Measurements from ENCODE around the gene SESN1. TPM values are rescaled to one million over a fixed set of nuclear protein-coding genes. Genes with fewer than 3 reads are reported as not detected.
A peak's percentile ranks its signal among the peaks of the same experiment; 100 is the strongest.

Gene SESN1
- total and polyA plus RNA-seq, 5 donors from 2014 or later, result 15.8 to 59.6 (median 50.0) TPM

GRCh38 chr6:108946695-108947094, 148.0 kb downstream of the SESN1 start:
- Mint-ChIP-seq H3K36me3 (no peaks in the 10 kb centered on the region), H3K4me3 (peak overlapping the region in 1 of 4 donors; percentile 30), H3K4me1 (peaks cover 12 to 50% (median 26%) of the 10 kb centered on the region in 4 donors), H3K9me3 (peaks cover 0 to 1% (median 0%) of the 10 kb centered on the region in 7 donors), H3K27me3 (no peaks in the 10 kb centered on the region), H3K27ac (peak overlapping the region in 2 of 3 donors; percentile 0 to 67)
- H3K4me1 ChIP-seq (ENCODE audit: control insufficient read depth, insufficient read depth, low read length, poor library complexity, severe bottlenecking), result peaks cover 28% of the 10 kb centered on the region
- H3K36me3 ChIP-seq (ENCODE audit: control insufficient read depth, insufficient read depth, low read length), result no peaks in the 10 kb centered on the region
- no peak for ATAC-seq (ENCODE audit: low read depth in 2 of 2)
- DNase-seq, result no peak
- no peaks in the 10 kb centered on the region for H3K9me3 ChIP-seq (ENCODE audit: control insufficient read depth in 2 of 2, low read length in 2 of 2)
- no peak overlapping the region for H3K4me3 ChIP-seq (ENCODE audit: low read depth, low read length)
- no peak overlapping the region for H3K27ac ChIP-seq (ENCODE audit: insufficient read depth, low read length, poor library complexity, severe bottlenecking)
- H3K27me3 ChIP-seq (ENCODE audit: control insufficient read depth, insufficient read depth, low read length), result no peaks in the 10 kb centered on the region

DNA sequence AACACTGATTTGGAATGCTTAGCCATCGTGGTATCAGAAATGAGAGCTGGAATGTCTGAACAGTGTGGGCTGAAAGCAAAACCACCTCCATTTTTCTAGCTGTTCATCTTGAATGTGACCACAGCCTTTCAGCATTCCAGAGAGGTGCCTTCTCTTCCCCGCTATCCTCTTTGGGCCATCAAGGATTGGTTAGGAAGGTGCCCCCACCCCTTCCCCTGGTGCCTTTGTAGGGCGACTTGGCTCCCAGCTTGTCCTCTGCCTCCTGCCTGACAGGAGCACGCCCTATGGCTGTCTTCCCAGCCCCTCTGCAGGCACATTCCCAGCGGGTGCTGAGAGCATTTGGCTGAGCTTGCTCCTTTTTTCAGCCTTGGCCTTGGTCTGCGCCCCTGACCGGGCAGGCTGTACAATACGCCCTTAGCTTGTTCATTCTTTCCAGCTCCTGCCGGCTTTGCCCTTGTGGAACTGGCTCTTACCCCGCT, 148.9 kb downstream of the SESN1 start:
- Histone ChIP-seq H3K36me3 (ENCODE audit: control insufficient read depth, insufficient read depth, low read length) (no peaks in the 10 kb centered on the region), H3K4me3 (ENCODE audit: low read depth, low read length) (no peak overlapping the region), H3K27ac (ENCODE audit: insufficient read depth, low read length, poor library complexity, severe bottlenecking) (no peak overlapping the region), H3K9me3 (ENCODE audit: control insufficient read depth in 2 of 2, low read length in 2 of 2) (no peaks in the 10 kb centered on the region), H3K27me3 (ENCODE audit: control insufficient read depth, insufficient read depth, low read length) (no peaks in the 10 kb centered on the region), H3K4me1 (ENCODE audit: control insufficient read depth, insufficient read depth, low read length, poor library complexity, severe bottlenecking) (peaks cover 34% of the 10 kb centered on the region)
- H3K4me1 Mint-ChIP-seq, result peaks cover 13 to 59% (median 28%) of the 10 kb centered on the region in 4 donors
- H3K4me3 Mint-ChIP-seq, result no peak overlapping the region
- H3K27ac Mint-ChIP-seq, result peak overlapping the region in 1 of 3 donors; percentile 77
- no peak for ATAC-seq (ENCODE audit: low read depth in 2 of 2)
- H3K9me3 Mint-ChIP-seq, result peaks cover 0 to 1% (median 0%) of the 10 kb centered on the region in 7 donors
- DNase-seq, result no peak
- no peaks in the 10 kb centered on the region for H3K27me3 Mint-ChIP-seq
- H3K36me3 Mint-ChIP-seq, result no peaks in the 10 kb centered on the region

DNA sequence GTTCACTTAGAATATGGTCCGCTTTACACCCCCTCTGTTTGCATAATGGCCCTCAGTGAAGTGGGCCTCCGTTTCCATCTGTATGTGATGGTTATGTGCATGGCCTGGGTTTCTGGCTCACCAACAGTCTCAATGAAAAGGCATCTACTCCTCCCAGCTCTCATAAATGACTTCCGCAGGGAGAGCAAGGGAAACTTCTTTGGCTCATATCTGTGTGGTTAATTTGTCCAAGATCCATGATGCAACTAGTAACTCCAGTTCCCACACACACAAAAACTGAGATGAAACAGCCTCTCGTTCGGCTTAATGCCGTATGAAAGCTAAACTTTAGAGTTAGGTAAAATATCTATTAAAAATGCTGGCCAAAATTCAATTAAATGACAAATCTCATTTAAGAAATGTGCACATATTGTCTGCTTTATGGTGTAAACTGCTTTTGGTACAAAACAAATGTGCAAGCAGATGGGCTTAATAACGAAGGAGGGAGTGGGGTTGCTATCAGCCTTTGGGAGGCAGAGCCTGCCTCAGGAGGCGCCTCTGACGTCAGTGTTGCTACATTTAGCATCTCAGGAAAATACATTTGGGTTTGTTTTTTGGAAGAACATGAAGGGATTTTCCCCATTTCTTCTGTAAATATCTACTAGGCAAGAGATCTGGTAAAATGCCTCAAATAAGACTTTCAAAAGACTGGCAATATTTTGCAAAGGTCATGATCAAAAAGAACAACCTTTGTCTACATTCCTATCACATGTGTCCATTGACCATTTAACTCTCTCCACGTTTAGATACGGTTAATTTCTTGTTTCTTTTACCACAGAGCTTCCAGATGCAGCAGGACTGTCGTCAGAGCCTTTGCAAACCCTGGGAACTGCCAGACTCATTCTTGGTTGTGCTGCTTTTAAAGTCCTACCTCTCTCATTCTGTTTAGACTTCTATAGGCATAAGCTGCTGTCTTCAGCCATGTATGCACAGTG, 149.7 kb downstream of the SESN1 start:
- Histone ChIP-seq H3K4me3 (ENCODE audit: low read depth, low read length) (no peak overlapping the region), H3K9me3 (ENCODE audit: control insufficient read depth in 2 of 2, low read length in 2 of 2) (no peaks in the 10 kb centered on the region), H3K27ac (ENCODE audit: insufficient read depth, low read length, poor library complexity, severe bottlenecking) (no peak overlapping the region), H3K27me3 (ENCODE audit: control insufficient read depth, insufficient read depth, low read length) (no peaks in the 10 kb centered on the region), H3K4me1 (ENCODE audit: control insufficient read depth, insufficient read depth, low read length, poor library complexity, severe bottlenecking) (peaks cover 34% of the 10 kb centered on the region), H3K36me3 (ENCODE audit: control insufficient read depth, insufficient read depth, low read length) (no peaks in the 10 kb centered on the region)
- Mint-ChIP-seq H3K9me3 (peaks cover 0 to 1% (median 0%) of the 10 kb centered on the region in 7 donors), H3K27me3 (no peaks in the 10 kb centered on the region), H3K4me3 (peak overlapping the region in 1 of 4 donors; percentile 7), H3K27ac (peak overlapping the region; percentile 15 to 89 (median 77)), H3K4me1 (peaks cover 12 to 62% (median 28%) of the 10 kb centered on the region in 4 donors), H3K36me3 (no peaks in the 10 kb centered on the region)
- ATAC-seq (ENCODE audit: low read depth in 2 of 2) (no peak), DNase-seq (no peak)

DNA sequence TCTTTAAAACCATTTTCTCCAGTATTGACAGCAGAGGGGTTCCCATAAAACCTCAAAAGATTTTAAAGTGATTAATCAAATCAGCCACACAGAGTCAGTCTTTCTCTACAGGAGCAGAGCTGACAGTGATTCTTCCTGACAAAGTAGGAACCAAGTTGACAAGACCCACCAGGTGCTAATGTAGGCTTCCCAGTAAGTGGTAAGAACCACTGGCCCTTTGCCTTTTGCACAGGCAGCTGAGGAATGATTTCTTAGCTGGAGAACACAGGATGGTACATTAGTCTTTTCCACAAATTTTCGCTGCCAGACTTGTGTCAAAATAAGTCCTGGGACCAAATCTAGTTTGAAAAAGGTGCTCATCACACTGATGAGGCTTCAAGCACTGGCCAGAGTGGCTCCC, 150.6 kb downstream of the SESN1 start:
- ATAC-seq (ENCODE audit: low read depth in 2 of 2), result no peak
- peaks cover 0 to 1% (median 0%) of the 10 kb centered on the region in 7 donors for H3K9me3 Mint-ChIP-seq
- Histone ChIP-seq H3K36me3 (ENCODE audit: control insufficient read depth, insufficient read depth, low read length) (no peaks in the 10 kb centered on the region), H3K9me3 (ENCODE audit: control insufficient read depth in 2 of 2, low read length in 2 of 2) (no peaks in the 10 kb centered on the region), H3K27ac (ENCODE audit: insufficient read depth, low read length, poor library complexity, severe bottlenecking) (no peak overlapping the region), H3K4me1 (ENCODE audit: control insufficient read depth, insufficient read depth, low read length, poor library complexity, severe bottlenecking) (peaks cover 34% of the 10 kb centered on the region), H3K27me3 (ENCODE audit: control insufficient read depth, insufficient read depth, low read length) (no peaks in the 10 kb centered on the region), H3K4me3 (ENCODE audit: low read depth, low read length) (no peak overlapping the region)
- no peak overlapping the region for H3K4me3 Mint-ChIP-seq
- peaks cover 4% of the 10 kb centered on the region for H3K36me3 Mint-ChIP-seq
- DNase-seq, result no peak
- H3K27ac Mint-ChIP-seq, result peak overlapping the region in 2 of 3 donors; percentile 68 to 77
- no peaks in the 10 kb centered on the region for H3K27me3 Mint-ChIP-seq
- peaks cover 17 to 68% (median 29%) of the 10 kb centered on the region in 4 donors for H3K4me1 Mint-ChIP-seq

DNA sequence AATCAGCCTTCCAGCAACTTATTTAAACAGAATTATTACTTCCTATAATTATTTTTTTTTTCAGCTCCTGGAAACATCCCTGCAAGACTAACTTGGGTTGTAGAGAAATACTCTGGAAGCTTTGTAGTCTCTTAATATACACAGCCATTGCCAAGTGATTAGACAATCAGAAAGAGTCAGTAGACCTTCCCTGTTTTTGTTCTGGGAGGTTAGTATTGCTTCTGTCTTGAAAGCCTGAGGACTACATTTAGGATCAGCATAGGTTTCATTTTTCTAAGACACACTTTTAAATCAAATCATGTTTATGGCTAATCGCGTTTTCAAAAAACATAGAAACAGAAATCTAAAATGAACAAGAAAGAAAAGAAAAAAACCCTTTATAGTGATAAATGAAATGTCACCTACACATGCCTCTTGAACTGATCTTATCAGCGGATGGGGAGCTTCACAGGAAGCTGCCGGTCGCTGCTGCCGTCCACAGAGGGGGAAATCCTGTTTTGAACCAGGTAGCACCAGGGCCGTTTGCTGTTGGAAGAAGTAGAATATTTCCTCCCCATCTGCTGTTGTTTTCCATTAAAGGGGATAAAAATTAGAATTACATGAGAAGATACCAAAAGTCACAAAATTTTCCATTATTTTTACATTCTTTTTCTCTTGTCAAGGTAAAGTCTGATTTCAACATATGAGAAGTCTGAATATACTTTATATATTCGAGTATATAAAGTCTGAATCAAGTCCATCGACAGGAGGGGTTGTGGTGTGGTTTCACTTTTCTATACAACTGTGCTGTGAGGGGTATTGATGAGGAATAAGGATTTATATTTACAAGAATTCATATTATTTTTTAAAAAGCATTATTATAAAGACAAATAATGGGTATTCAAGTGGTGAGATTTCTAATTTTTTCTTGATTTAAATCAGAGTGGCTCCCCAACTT, 151.8 kb downstream of the SESN1 start:
- peaks cover 0 to 1% (median 0%) of the 10 kb centered on the region in 7 donors for H3K9me3 Mint-ChIP-seq
- Histone ChIP-seq H3K27ac (ENCODE audit: insufficient read depth, low read length, poor library complexity, severe bottlenecking) (peak overlapping the region; percentile 70), H3K4me3 (ENCODE audit: low read depth, low read length) (peak overlapping the region; percentile 80), H3K36me3 (ENCODE audit: control insufficient read depth, insufficient read depth, low read length) (no peaks in the 10 kb centered on the region), H3K4me1 (ENCODE audit: control insufficient read depth, insufficient read depth, low read length, poor library complexity, severe bottlenecking) (peaks cover 34% of the 10 kb centered on the region), H3K27me3 (ENCODE audit: control insufficient read depth, insufficient read depth, low read length) (no peaks in the 10 kb centered on the region), H3K9me3 (ENCODE audit: control insufficient read depth in 2 of 2, low read length in 2 of 2) (no peaks in the 10 kb centered on the region)
- H3K27me3 Mint-ChIP-seq, result no peaks in the 10 kb centered on the region
- peaks cover 17 to 68% (median 29%) of the 10 kb centered on the region in 4 donors for H3K4me1 Mint-ChIP-seq
- H3K27ac Mint-ChIP-seq, result peak overlapping the region; percentile 57 to 93 (median 89)
- peaks cover 4% of the 10 kb centered on the region for H3K36me3 Mint-ChIP-seq
- ATAC-seq (ENCODE audit: low read depth in 2 of 2) (peak; percentile 95 to 97), DNase-seq (peak; percentile 54 to 88 (median 71))
- H3K4me3 Mint-ChIP-seq, result peak overlapping the region; percentile 13 to 93 (median 86)

GRCh38 chr6:108941859-108942258, 152.8 kb downstream of the SESN1 start:
- H3K4me1 ChIP-seq (ENCODE audit: control insufficient read depth, insufficient read depth, low read length, poor library complexity, severe bottlenecking), result peaks cover 34% of the 10 kb centered on the region
- no peaks in the 10 kb centered on the region for H3K9me3 ChIP-seq (ENCODE audit: control insufficient read depth in 2 of 2, low read length in 2 of 2)
- peak overlapping the region; percentile 70 for H3K27ac ChIP-seq (ENCODE audit: insufficient read depth, low read length, poor library complexity, severe bottlenecking)
- H3K27me3 ChIP-seq (ENCODE audit: control insufficient read depth, insufficient read depth, low read length), result no peaks in the 10 kb centered on the region
- DNase-seq (no peak), ATAC-seq (ENCODE audit: low read depth in 2 of 2) (no peak)
- peak overlapping the region in 2 of 3 donors; percentile 57 to 93 for H3K27ac Mint-ChIP-seq
- H3K4me3 Mint-ChIP-seq, result no peak overlapping the region
- H3K9me3 Mint-ChIP-seq, result peaks cover 0 to 1% (median 0%) of the 10 kb centered on the region in 7 donors
- H3K4me3 ChIP-seq (ENCODE audit: low read depth, low read length), result peak overlapping the region; percentile 80
- no peaks in the 10 kb centered on the region for H3K36me3 ChIP-seq (ENCODE audit: control insufficient read depth, insufficient read depth, low read length)
- peaks cover 6% of the 10 kb centered on the region for H3K36me3 Mint-ChIP-seq
- peaks cover 17 to 67% (median 26%) of the 10 kb centered on the region in 4 donors for H3K4me1 Mint-ChIP-seq
- no peaks in the 10 kb centered on the region for H3K27me3 Mint-ChIP-seq

- no peak for ATAC-seq (ENCODE audit: low read depth in 2 of 2)
- Histone ChIP-seq H3K4me1 (ENCODE audit: control insufficient read depth, insufficient read depth, low read length, poor library complexity, severe bottlenecking) (peaks cover 34% of the 10 kb centered on the region), H3K36me3 (ENCODE audit: control insufficient read depth, insufficient read depth, low read length) (no peaks in the 10 kb centered on the region), H3K9me3 (ENCODE audit: control insufficient read depth in 2 of 2, low read length in 2 of 2) (no peaks in the 10 kb centered on the region), H3K27ac (ENCODE audit: insufficient read depth, low read length, poor library complexity, severe bottlenecking) (no peak overlapping the region), H3K4me3 (ENCODE audit: low read depth, low read length) (no peak overlapping the region), H3K27me3 (ENCODE audit: control insufficient read depth, insufficient read depth, low read length) (no peaks in the 10 kb centered on the region)
- no peak overlapping the region for H3K4me3 Mint-ChIP-seq
- peaks cover 0 to 1% (median 0%) of the 10 kb centered on the region in 7 donors for H3K9me3 Mint-ChIP-seq
- peaks cover 15 to 66% (median 22%) of the 10 kb centered on the region in 4 donors for H3K4me1 Mint-ChIP-seq
- no peak for DNase-seq
- H3K27ac Mint-ChIP-seq, result peak overlapping the region in 1 of 3 donors; percentile 81
- H3K27me3 Mint-ChIP-seq, result no peaks in the 10 kb centered on the region
- H3K36me3 Mint-ChIP-seq, result peaks cover 10% of the 10 kb centered on the region
Observed at GRCh38 chr6:108941281-108941680, 153.4 kb downstream of the SESN1 start.

All from CD4-positive, CD25-positive, alpha-beta regulatory T cell (primary cell).